Breast epithelium (tissue), 3 donors: ENCODE data around the gene REEP1.

ENCODE experiments used
- POLR2A ChIP-seq: fragments of 450-650 bp; IDR thresholded peaks from one replicate; pipeline ENCODE4 v1.6.1; 2016; ENCODE audit warnings: antibody characterized with exemption, mild to moderate bottlenecking, moderate library complexity
- TF ChIP-seq, protein P1 (sequence below), 3 donors: fragments of 450-650 bp; IDR thresholded peaks; one replicate each; pipeline ENCODE4 v1.5.1; 2016 to 2017; ENCODE audit warnings: antibody characterized with exemption in 3 of 3, mild to moderate bottlenecking in 3 of 3, moderate library complexity in 3 of 3

DNA sequence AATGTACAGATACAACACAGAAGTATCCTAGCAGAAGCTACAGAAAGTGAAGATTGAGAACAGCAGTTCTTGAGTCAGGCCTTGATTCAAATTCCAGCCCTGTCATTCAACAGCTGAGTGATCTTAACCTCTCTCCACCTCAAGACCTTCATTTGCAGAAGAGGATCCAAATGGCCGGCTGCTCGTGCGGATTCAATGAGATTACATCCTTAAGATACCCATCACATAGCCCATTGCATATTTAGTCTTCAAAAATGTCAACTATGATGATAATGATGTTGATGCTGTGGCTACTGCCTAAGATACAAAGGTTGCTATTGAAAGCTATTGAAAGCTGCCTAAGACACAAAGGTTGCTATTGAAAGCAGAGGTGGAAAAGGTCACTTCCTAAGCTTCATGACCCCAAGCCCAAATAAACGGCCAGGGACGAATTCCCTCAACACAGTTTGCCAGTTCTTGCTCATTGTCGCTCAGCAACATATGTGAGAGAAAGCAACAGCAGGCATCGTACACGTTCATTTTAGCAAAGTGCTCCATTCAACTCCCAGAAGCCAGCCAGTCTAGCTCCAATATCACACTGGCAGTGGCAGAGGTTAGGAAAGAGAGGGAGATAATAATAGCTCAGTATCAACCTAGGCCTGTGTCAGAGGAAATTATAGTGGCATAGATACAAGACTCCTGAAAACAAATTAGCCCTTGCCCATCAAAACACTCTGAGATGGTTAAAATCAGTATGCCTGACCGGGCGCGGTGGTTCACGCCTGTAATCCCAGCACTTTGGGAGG lies 102.0 kb downstream of the REEP1 start:
- TF ChIP-seq, protein P1, sequence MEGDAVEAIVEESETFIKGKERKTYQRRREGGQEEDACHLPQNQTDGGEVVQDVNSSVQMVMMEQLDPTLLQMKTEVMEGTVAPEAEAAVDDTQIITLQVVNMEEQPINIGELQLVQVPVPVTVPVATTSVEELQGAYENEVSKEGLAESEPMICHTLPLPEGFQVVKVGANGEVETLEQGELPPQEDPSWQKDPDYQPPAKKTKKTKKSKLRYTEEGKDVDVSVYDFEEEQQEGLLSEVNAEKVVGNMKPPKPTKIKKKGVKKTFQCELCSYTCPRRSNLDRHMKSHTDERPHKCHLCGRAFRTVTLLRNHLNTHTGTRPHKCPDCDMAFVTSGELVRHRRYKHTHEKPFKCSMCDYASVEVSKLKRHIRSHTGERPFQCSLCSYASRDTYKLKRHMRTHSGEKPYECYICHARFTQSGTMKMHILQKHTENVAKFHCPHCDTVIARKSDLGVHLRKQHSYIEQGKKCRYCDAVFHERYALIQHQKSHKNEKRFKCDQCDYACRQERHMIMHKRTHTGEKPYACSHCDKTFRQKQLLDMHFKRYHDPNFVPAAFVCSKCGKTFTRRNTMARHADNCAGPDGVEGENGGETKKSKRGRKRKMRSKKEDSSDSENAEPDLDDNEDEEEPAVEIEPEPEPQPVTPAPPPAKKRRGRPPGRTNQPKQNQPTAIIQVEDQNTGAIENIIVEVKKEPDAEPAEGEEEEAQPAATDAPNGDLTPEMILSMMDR (IDR thresholded peaks at IDR 0.05) = no peak
- TF ChIP-seq POLR2A = no peak
